ENCODE measurements around the gene KDM8. TPM values are rescaled to one million over a fixed set of nuclear protein-coding genes. Genes with fewer than 3 reads are reported as not detected.

KDM8 gene
- polyA plus RNA-seq, 5 donors, result 8.1 to 10.0 (median 8.8) TPM

- DNase-seq, result peak in 1 of 2 donors; percentile 22
Measured at GRCh38 chr16:27228621-27229501, 25.5 kb downstream of the KDM8 start.

DNA sequence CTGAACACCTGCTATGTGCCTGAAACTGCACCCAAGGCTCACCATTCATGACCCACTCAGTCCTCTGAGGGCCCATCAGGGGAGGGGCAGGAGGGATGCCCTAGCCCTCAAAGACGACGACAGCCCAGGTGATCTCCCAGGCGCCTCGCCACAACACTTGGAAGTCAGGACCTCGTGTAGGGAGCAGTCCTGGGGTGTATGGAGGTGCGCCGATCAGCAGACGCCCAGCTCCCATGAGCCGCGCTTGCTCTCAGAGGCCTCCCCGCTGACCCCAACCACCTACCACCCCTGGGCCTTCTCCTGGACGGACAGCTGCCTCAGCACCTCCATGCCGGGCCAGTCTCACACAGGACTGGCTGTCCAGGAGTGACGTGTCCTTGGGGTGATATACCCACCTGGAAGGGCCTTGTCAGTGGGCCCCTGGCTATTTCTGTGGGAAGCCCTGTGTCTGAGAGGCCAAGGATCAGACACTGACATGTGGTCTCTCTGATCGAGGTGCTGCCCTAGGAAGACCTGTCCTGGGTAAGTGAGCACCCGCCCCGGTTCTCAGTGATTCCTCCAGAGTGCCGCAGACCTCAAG lies 26.7 kb downstream of the KDM8 start:
- DNase-seq, result no peak

GRCh38 chr16:27230562-27231001 lies 27.3 kb downstream of the KDM8 start:
- DNase-seq, result no peak

GRCh38 chr16:27231692-27232060 lies 28.4 kb downstream of the KDM8 start:
- no peak for DNase-seq

- DNase-seq, result no peak
Measured at GRCh38 chr16:27232061-27232900, 29.0 kb downstream of the KDM8 start.

DNA sequence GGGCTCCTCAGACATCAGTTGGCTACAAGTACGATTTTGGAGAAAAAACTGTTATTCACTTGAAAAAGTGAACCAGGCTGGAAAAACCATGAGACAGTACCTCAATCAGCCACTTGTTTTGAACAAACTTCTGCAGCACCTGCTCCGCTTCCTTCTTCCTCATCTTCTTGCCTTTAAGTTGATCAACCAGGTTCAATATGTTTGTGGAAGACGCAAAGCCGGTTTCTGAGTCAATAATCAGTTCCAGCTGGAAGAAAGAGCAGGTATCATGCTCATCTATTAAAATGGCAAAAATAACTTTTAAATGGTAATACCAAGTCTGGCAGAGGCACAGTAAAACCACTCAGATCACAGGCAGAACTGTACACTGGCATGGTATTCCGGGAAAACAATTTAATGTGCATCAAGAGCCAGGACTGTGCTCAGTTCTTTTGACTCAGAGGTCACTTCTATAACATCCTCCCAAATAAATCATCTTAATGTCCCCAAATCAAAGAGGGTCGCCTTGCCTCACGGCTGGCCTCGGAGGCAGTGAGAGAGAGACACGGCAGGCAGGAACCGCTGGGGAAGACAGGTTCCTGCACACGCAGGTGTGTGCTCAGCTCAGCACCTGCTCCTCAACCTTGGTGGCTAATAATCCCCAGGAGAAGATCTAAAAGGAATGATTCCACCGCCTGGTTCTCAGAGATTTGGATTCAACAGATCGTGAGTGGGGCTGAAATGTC lies 29.7 kb downstream of the KDM8 start:
- DNase-seq, result no peak

- no peak for DNase-seq
Measured at GRCh38 chr16:27233731-27234130, 30.4 kb downstream of the KDM8 start.

DNA sequence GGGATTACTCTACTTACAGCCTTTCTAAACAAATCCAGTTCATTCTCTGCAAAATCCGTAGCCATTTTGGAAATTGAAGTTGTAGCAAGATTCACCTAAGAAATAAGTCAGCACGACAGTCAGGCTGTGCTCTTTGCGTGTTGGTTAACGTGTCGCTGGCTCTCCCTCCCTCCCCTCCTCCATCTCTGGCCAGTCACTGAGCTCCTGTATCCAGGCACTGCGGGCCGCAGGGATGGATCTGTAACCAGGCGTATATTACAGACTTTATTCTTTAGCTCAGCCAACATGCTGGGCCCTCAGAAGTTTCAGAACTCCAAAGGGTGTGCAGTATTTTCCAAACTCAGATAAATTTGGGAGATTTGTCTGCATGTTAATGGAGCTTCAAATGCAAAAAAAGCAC lies 30.8 kb downstream of the KDM8 start:
- no peak for DNase-seq

DNA sequence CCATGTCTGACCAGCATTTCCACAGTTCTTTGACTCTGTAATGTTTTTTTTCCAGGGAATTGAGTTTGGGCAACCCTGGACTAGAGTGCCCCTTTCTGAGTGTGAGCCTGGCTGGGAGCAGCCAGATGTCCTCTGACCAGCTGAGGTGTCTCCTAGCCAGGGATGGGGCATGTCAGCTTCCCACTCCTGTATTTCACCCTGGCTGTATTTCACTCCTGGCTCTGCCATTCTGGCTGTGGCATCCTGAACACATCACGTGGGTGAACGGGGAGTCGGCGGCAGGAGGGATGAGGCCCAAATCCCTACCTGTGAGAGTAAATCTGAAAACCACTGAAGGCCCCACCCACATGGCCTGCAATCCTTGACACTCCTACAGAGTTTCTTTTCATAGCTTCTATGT lies 31.3 kb downstream of the KDM8 start:
- no peak for DNase-seq

GRCh38 chr16:27235055-27235937 lies 32.0 kb downstream of the KDM8 start:
- DNase-seq, result peak; percentile 75 to 84

DNA sequence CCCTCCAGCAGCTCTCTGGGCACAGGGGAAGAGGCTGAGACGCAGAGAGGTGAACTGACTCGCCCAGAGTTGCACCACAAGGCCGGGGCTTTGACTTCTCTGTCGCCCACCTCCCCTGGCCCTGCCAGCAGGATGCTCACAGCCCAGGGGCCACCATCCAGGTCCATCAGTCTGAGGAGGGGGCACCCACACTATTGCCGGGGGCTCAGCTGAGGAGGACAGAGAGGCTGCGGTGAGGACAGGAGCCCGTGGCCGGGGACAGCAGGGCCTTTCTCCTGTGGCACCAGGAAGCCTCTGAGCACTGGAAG lies 32.6 kb downstream of the KDM8 start:
- no peak for DNase-seq

DNA sequence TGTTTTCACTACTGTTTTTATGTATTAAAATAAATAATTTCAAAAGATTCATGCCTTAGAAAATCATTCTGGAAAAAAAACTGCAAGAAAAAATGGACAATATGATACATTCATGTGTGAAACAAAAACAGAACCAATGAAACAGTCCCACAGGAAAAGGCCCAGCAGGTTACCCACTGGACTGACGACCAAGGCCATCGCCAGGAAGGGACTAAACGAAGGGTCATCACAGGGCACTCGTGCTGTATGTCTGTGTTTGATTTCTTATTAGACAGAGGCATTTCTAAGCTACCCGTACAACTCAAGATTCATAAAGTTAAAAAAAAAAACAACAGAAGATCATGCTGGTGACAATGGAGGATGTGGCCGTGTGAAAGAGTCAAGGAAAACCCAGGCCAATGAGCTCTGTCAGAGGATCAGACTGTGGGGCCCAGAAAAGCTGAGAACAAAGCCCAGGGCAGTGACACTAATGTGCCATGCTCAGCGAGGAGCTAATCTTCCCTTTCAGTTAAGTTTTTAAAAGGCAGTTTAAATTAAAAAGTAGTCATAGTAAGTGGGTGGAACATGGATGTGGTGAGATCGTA lies 33.4 kb downstream of the KDM8 start:
- no peak for DNase-seq

DNA sequence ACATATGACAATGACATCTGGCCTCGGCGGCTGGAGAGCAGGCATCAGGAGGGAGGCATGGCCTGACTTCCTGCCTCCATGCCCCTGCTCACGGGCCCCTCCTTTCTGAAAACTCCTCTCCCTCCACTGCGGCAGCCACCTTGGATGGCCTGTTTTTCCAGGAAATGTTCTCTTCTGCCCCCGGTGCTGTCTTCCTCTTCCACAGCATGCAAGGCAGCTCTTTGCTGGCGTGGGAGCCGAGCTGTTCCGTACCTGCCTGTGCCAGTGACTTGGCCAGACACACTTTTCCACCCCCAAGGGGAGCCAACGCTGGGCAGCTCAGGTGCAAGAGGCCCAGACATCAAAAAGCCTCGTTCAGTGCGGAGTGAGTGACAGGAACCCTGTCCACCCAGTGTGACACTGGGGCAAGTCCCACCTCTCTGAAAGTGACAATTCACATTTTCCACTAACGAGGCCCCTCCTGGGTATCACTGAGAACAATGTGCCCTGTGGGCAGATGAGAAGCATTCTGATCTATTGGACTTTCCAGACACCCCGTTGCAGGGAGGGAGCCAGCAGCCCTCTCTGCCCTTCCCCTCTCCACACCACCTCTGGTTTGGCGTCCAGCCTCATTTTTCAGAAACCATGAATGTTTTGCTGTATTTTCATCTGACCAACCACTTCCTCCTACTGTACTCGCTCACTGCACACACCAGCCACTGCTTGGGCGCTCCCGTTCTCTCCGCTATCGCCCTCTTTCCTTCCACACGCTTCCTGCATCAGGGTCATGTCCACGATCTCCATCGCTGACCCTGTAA lies 34.1 kb downstream of the KDM8 start:
- no peak for DNase-seq

DNA sequence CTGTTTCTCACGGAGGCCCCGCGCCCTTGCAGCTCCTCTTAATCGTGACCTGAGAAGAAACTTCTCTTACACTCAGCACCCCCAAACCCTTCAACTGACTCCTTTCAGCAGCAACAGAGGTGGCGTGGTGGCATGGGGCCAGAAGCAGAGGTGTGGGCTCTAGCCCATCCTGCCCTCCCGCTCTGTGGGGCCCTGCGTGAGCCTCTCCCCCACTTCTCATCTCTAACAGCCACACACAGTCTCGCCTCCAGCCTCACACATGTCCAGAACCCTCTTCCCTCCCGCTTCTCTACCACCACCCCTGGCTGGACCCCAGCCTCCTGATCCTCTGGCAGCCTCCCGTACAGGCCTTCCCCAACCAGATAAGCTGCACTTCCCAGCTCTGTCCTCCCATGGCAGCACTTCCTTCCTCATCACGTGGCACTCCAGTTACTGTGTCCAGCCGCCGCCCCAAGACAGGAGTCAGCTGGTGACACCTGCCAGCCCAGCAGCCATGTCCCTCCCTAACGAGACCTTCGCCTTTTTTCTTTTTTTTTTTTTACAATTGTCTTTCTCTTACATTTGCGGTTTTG lies 34.8 kb downstream of the KDM8 start:
- DNase-seq, result no peak

- DNase-seq, result no peak
Measured at GRCh38 chr16:27238591-27238990, 35.3 kb downstream of the KDM8 start.

DNA sequence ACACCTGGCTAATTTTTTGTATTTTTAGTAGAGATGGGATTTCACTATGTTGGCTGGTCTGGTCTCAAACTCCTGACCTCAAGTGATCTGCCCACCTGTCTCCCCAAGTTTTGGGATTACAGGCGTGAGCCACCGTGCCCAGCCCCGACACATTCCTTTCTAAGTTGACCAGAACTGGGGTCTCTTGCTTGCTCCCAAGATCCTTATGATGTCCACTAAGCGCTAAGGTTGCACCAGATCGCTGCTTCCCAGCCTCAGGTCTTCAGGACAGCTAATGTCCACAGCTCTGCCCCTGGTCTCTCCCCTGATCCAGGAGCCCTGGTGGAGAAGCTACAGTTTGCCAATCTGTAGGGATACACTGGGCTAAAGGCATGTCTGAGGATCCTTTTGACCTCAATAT lies 35.7 kb downstream of the KDM8 start:
- DNase-seq, result no peak

DNA sequence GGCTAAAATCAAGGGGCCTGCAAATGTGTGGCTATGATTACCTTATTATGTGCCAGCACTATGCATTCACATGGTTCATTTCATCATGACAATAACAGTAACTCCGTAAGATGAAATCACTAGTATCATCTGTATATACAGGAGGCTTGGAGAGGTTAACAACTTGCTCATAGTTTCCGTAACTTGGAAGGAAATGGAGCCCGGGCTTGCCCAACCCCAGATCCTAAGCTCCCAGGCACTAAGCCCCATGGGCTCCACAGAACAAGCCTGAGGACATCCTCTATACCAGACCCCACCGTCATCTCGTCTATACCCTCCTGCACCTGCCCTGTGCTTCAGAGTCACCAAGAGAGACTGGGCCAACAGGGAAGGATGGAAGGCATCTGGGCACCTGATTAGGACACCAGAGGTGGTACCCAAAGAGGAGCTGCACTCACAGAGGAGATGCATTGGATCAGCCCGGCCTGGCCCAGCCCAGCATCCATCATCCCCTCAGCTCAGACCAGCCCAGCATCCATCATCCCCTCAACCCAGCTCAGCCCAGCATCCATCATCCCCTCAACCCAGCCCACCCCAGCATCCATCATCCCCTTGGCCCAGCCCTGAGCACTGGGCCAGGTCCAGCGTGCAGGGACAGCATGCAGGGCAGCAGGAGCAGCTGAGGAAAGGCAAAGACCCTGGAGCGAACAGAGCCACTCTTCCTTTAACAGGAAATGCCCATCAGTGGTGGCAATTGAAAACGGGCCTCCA lies 36.8 kb downstream of the KDM8 start:
- no peak for DNase-seq

DNA sequence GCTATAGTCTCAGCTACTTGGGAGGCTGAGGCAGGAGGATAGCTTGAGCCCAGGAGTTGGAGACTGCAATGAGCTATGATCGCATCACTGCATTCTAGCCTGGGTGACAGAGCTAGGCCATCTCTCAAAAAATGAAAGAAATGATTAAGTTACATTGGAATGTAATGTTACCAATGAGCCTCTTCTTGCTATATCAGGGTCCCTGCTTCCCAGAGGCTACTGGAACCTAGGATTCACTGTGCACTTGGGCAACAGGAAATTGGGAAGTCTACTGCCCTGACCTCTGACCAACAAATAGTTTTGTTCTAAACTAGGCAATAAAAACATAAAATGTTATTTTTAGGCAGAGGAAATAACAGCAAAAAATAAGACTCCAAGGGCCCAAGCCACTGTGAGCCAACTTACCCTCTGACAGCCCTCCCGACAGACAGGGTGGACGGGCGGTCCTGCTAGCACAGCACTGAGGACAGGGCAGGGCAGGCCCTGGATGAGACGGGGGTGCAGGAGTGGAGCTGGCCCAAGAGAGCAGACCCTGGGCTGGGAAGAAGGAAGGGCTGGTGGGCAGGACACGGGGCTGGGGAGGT lies 37.7 kb downstream of the KDM8 start:
- DNase-seq, result no peak
